LHCN-M2 (cell line): ENCODE results near the gene SMIM36. TPM values are rescaled to one million over a fixed set of nuclear protein-coding genes. Genes with fewer than 3 reads are reported as not detected.
"Not testable (repeated sequence)": the region's sequence is repeated elsewhere in the genome, so short reads cannot be mapped to it uniquely, and the experiment has no call there.

Source experiments
- DNase-seq: peaks from one replicate; pipeline ENCODE4 v3.0.0-alpha.2; 2012; ENCODE audit warnings: low read depth
- polyA plus RNA-seq: library from polyadenylated mRNA; unstranded; fragments of >200 nt; gene quantifications from one replicate; pipeline ENCODE4 v1.2.1, GENCODE V29; 2012; ENCODE audit warnings: missing spikeins
- total RNA-seq: library from RNA; depleted of rRNA; stranded (reverse); fragments of >200 nt; gene quantifications from 2 replicates; pipeline ENCODE4 v1.2.3, GENCODE V29; 2014; rRNA removed

The SMIM36 gene
- total RNA-seq, result not detected in 2 replicates
- not detected for polyA plus RNA-seq

- DNase-seq, result no peak
Observed at GRCh38 chr17:55510986-55511721, at the start of gene SMIM36. SMIM36 (minus strand) TSS chr17:55511452.

GRCh38 chr17:55555772-55556171, 44.5 kb upstream of the SMIM36 start:
- no peak for DNase-seq

GRCh38 chr17:55549140-55549539, 37.9 kb upstream of the SMIM36 start:
- peak; percentile 59 for DNase-seq

GRCh38 chr17:55546991-55547664, 35.9 kb upstream of the SMIM36 start:
- DNase-seq, result no peak

GRCh38 chr17:55546481-55546880, 35.2 kb upstream of the SMIM36 start:
- DNase-seq, result no peak

GRCh38 chr17:55545806-55546205, 34.6 kb upstream of the SMIM36 start:
- no peak for DNase-seq

- DNase-seq, result no peak
Observed at GRCh38 chr17:55543709-55544108, 32.5 kb upstream of the SMIM36 start.

- DNase-seq, result peak; percentile 65
Observed at GRCh38 chr17:55540414-55541091, 29.3 kb upstream of the SMIM36 start.

GRCh38 chr17:55536205-55536604, 25.0 kb upstream of the SMIM36 start:
- DNase-seq, result no peak

GRCh38 chr17:55533608-55534007, 22.4 kb upstream of the SMIM36 start:
- no peak for DNase-seq

- no peak for DNase-seq
Observed at GRCh38 chr17:55532670-55533069, 21.4 kb upstream of the SMIM36 start.

GRCh38 chr17:55531053-55531728, 19.9 kb upstream of the SMIM36 start:
- no peak for DNase-seq

GRCh38 chr17:55530064-55530463, 18.8 kb upstream of the SMIM36 start:
- DNase-seq, result no peak

- peak; percentile 41 for DNase-seq
Observed at GRCh38 chr17:55527540-55528118, 16.4 kb upstream of the SMIM36 start.

GRCh38 chr17:55524440-55525220, 13.4 kb upstream of the SMIM36 start:
- DNase-seq, result no peak

- not testable (repeated sequence) for DNase-seq
Observed at GRCh38 chr17:55523032-55523431, 11.8 kb upstream of the SMIM36 start.

- no peak for DNase-seq
Observed at GRCh38 chr17:55521186-55521585, 9.9 kb upstream of the SMIM36 start.

GRCh38 chr17:55520402-55520801, 9.2 kb upstream of the SMIM36 start:
- DNase-seq, result no peak

- DNase-seq, result no peak
Observed at GRCh38 chr17:55518510-55518909, 7.3 kb upstream of the SMIM36 start.

GRCh38 chr17:55513885-55514590, 2.8 kb upstream of the SMIM36 start:
- DNase-seq, result peak; percentile 63
